GM23248 (cell line): ENCODE measurements around the gene PDIA6.

ENCODE experiments used
- EZH2 ChIP-seq: fragments of 200-600 bp; sonication (generic); IDR thresholded peaks from 2 replicates; pipeline ENCODE4 v1.6.1; 2018; ENCODE audit warnings: antibody characterized with exemption, mild to moderate bottlenecking; ENCODE audit not compliant: insufficient read depth, poor library complexity, severe bottlenecking
- EZH2phosphoT487 ChIP-seq: fragments of 200-600 bp; sonication (generic); IDR thresholded peaks from 2 replicates; pipeline ENCODE4 v1.6.1; 2018; ENCODE audit warnings: antibody characterized with exemption, moderate library complexity, mild to moderate bottlenecking, low read depth; ENCODE audit not compliant: insufficient read depth

GRCh38 chr2:10826625-10827024, 14.0 kb upstream of the PDIA6 start:
- TF ChIP-seq EZH2 (no peak), EZH2phosphoT487 (no peak)
